CD4-positive, alpha-beta T cell treated with Interleukin-10 for 1 hour (primary cell): ENCODE measurements around the gene ZNF69.
"Not testable (repeated sequence)": the region's sequence is repeated elsewhere in the genome, so short reads cannot be mapped to it uniquely, and the experiment has no call there.

ENCODE experiments used
- DNase-seq: peaks from one replicate; pipeline ENCODE4 v3.0.0-alpha.2; 2020

ZNF69 gene

DNA sequence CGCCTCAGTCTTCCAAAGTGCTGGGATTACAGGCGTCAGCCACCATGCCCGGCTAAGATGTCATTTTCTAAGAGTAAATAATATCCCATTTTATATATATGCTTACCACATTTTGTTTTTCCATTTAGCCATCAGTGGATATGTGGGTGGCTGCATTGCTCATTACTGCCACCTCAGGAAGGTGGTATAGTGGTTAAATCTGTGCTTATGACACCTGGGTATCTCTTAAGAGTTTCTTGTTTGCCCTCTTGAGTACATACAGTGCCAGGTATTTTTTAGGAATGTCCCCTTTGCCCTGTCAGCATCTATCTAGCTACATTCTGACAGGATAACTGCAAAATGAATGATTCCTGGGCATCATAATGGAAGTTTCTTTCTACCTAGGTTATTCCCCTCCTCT, 14.6 kb downstream of the ZNF69 start:
- DNase-seq, result no peak

GRCh38 chr19:11905928-11906327, 18.3 kb downstream of the ZNF69 start:
- no peak for DNase-seq

- not testable (repeated sequence) for DNase-seq
These were observed 24.4 kb downstream of the ZNF69 start for GRCh38 chr19:11911937-11912336.

DNA sequence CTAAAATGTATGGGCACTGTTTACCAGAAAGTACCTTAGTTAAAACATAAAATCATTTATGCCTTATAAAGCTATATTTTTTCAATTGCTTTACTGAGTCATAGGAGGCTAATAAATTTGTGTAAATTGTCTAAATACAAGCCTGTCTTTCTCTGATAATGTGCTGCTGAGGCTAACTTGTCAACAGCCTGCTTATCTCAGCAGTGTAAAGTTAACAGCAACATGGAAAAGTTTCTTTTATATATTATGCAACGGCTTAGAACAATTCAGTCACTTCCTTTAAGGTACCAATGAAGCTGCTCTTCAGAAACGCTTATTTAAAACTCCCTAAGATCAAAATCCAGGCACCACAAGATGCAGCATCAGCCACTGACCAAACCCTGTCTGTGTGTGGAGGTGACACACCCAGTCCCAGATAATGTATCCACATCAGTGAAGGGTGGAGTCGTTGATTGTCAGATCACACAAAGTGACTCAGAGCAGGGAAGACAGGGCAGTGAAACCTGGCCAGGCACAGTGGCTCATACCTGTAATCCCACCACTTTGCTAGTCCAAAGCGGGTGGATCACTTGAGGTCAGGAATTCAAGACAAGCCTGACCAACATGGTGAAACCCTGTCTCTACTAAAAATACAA, 27.0 kb downstream of the ZNF69 start:
- not testable (repeated sequence) for DNase-seq

GRCh38 chr19:11921852-11922495, 34.4 kb downstream of the ZNF69 start:
- no peak for DNase-seq

GRCh38 chr19:11924886-11925650, 37.5 kb downstream of the ZNF69 start, which contains the start of gene ZNF700:
Gene ZNF700, plus strand, starts transcription at chr19:11925107. Its CDS starts 104 bp downstream, at chr19:11925211.
- peak; percentile 94 for DNase-seq

- DNase-seq, result not testable (repeated sequence)
These were observed 38.1 kb downstream of the ZNF69 start for GRCh38 chr19:11925651-11926187.

DNA sequence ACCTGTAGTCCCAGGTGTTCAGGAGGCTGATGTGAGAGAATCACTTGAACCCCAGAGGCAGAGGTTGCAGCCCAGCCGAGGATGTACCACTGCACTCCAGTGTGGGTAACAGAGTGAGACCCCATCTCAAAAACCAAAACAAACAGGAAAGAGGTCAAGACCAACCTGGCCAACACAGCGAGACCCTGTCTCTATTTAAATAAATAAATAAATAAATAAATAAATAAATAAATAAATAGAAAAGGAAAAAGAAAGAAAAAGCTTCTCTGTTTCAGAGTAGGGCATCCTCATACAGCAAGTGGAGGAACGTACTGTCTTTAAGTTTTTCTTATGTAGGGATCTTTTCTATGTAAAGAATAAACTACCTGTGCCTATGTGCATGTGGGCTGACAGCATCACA, 39.6 kb downstream of the ZNF69 start:
- no peak for DNase-seq

DNA sequence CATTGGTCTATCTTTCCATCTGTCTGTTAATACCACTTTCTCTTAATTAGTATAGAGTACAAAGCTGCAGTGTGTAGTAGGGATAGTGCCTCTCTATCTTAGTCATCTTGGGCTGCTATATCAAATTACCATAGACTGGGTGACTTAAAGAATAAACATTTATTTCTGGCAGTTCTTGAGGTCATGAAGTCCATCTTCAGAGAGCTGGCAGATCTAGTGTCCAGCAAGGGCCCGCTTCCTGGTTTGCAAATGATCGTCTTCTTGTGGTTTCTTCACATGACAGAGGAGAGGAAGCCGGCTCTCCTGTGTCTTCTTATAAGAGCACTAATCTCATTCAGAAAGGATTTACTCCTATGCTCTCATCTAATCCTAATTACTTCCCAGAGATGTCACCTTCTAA, 43.5 kb downstream of the ZNF69 start:
- no peak for DNase-seq

- DNase-seq, result no peak
These were observed 43.9 kb downstream of the ZNF69 start for GRCh38 chr19:11931513-11931912.

GRCh38 chr19:11935829-11936228, 48.2 kb downstream of the ZNF69 start:
- DNase-seq, result not testable (repeated sequence)

GRCh38 chr19:11938383-11938782, 50.8 kb downstream of the ZNF69 start:
- not testable (repeated sequence) for DNase-seq

GRCh38 chr19:11941361-11941887, 53.8 kb downstream of the ZNF69 start:
- DNase-seq, result not testable (repeated sequence)

DNA sequence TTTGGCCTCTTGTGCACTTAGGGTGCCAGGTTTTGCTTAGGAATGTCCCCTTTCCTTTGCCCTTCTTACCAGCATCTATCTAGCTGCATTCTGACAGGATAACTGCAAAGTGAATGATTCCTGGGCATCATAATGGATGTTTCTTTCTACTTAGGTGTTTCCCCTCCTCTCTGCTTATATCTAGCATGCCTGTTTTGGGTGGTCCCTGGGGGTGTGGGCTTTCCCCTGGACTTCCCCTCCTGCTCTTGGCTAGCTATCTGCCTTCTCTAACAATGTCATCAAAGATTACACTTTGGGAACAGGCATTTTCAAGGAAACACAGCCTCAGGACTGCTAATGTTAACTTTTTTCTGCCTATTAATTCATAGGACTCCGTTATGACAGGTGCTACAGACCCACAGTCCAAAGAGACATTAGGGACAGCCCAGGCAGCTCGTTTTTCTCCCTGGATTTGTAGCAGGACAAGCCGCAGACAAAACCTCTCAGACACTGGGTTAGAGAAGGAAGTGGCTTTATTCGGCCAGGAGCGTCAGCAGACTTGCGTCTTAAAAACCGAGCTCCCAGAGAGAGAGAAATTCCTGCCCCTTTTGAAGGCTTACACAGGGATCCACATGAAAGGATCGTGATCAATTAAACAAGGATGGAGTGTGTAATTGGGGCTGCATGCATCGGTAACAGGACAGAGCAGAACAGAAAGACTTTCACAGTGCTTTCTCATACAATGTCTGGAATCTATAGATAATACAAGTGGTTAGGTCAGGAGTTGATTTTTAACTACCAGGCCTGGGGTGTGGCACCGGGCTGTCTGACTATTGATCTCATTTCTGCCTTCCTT, 54.6 kb downstream of the ZNF69 start:
- no peak for DNase-seq

DNA sequence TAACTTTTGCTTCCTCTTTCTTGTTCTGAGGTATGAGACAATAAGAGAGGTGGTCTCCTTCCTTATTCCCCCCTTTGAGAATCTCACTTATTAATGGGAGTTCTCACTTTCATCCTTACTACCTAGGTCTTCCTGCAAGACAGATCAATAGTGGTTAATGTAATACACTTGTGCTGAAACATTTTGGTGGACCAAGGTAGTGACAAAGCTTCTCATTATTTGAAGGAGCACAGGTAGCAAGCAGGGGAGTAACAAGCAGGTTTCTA, 55.2 kb downstream of the ZNF69 start:
- DNase-seq, result no peak

- DNase-seq, result no peak
These were observed 57.1 kb downstream of the ZNF69 start for GRCh38 chr19:11944656-11945055.

- no peak for DNase-seq
These were observed 61.1 kb downstream of the ZNF69 start for GRCh38 chr19:11948646-11949045.

DNA sequence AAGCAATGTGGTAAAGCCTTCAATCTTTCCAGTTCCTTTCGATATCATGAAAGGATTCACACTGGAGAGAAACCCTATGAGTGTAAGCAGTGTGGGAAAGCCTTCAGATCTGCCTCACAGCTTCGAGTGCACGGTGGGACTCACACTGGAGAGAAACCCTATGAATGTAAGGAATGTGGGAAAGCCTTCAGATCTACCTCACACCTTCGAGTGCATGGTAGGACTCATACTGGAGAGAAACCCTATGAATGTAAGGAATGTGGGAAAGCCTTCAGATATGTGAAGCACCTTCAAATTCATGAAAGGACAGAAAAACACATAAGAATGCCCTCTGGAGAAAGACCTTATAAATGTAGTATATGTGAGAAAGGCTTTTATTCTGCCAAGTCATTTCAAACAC, 61.6 kb downstream of the ZNF69 start:
- DNase-seq, result no peak

- not testable (repeated sequence) for DNase-seq
These were observed 62.1 kb downstream of the ZNF69 start for GRCh38 chr19:11949614-11950080.

DNA sequence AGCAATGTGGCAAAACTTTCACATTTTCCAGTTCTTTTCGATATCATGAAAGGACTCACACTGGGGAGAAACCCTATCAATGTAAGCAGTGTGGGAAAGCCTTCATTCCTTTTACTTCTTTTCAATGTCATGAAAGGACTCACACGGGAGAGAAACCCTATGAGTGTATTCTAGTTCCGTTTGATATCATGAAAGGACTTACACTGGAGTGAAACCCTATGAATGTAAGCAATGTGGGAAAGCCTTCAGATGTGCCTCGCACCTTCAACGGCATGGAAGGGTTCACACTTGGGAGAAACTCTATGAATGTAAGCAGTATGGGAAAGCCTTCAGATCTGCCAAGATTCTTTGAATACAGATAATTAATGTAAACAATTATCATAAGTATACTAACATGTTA, 62.7 kb downstream of the ZNF69 start:
- no peak for DNase-seq
